Measurements from ENCODE around the gene TSACC. TPM values are rescaled to one million over a fixed set of nuclear protein-coding genes. Genes with fewer than 3 reads are reported as not detected.

Gene TSACC
- total and polyA plus RNA-seq, 2 of the 8 experiments (the other 6 are each of a cell fraction or from before 2014, with no cell fraction given): 1.0 to 5.0 TPM

DNA sequence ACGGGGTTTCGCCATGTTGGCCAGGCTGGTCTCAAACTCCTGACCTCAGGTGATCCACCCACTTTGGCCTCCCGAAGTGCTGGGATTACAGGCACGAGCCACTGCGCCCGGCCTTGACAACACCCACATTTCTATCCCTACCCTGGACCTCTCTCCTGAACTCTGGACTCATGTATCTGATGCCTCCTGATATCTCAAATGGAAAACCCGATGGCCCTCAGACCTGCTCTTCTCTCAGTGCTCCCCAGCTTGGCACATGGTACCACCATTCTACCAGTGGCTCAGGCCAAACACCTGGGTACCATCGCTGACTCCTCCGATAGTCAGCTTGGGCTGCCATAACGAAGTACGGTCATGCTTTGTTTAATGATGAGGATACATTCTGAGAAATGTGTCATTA is 22.2 kb downstream of the TSACC start:
- no peak overlapping the region for H3K4me2 ChIP-seq (ENCODE audit: insufficient read depth in 1 of 2, low read depth in 2 of 2, low read length in 2 of 2)
- H3K4me3 ChIP-seq (ENCODE audit: extremely low read depth in 1 of 4, insufficient read depth in 2 of 4, low read depth in 3 of 4, low read length in 4 of 4): no peak overlapping the region
- 96% methylated on average over 11 of the region's 11 CpGs; no CpG with 5 or more reads in 1 of the 2 experiments for WGBS, 2 experiments (ENCODE audit: extremely low coverage in 1 of 2, insufficient coverage in 1 of 2, insufficient read length in 1 of 2, insufficient replicate concordance in 2 of 2, low coverage in 1 of 2, low lambda C conversion rate in 2 of 2, missing lambda C conversion rate in 1 of 2)
- no peak for TF ChIP-seq RNF2 (IDR thresholded peaks at IDR 0.05; ENCODE audit: borderline replicate concordance, low read depth, low read length, missing control alignments, poor library complexity, severe bottlenecking)
- no peaks in the 10 kb centered on the region for H4K20me1 ChIP-seq (replicated peaks in 1 of 2; ENCODE audit: control insufficient read depth in 1 of 2, insufficient read depth in 2 of 2, low read length in 2 of 2)
- no peak overlapping the region for H3K27ac ChIP-seq (ENCODE audit: low read depth, low read length)
- H3K56ac ChIP-seq (replicated peaks; ENCODE audit: insufficient read length, low read depth, low read length): no peak overlapping the region
- H2BK20ac ChIP-seq (ENCODE audit: low read length): no peak overlapping the region
- no peak overlapping the region for H4K5ac ChIP-seq (ENCODE audit: insufficient read length, low read depth, low read length)
- H3K79me1 ChIP-seq (ENCODE audit: low read depth, low read length): no peaks in the 10 kb centered on the region
- no peak overlapping the region for H4K8ac ChIP-seq (ENCODE audit: extremely low read depth, insufficient read depth, low read length)
- no peak for FAIRE-seq
- H3K27me3 ChIP-seq (replicated peaks in 1 of 4; ENCODE audit: control insufficient read depth in 3 of 4, extremely low read depth in 1 of 4, insufficient read depth in 3 of 4, low read length in 3 of 4): no peaks in the 10 kb centered on the region; a peak in 1 of 7 replicates
- no peak overlapping the region for H2AK5ac ChIP-seq (ENCODE audit: low read depth, low read length)
- no peaks in the 10 kb centered on the region for H3K79me2 ChIP-seq (ENCODE audit: control insufficient read depth in 1 of 2, insufficient read depth in 2 of 2, low read length in 2 of 2)
- no peak overlapping the region for H3K14ac ChIP-seq (ENCODE audit: insufficient read length)
- no peaks in the 10 kb centered on the region for H3K36me3 ChIP-seq (ENCODE audit: control insufficient read depth in 2 of 4, insufficient read depth in 4 of 4, low read length in 3 of 4)
- H4K91ac ChIP-seq (replicated peaks; ENCODE audit: insufficient read length, low read length): no peak overlapping the region
- ChIA-PET CTCF (ENCODE audit: partially characterized antibody) (interaction anchor here (1.2 to 6.1 kb wide), 13 partner anchors 12 to 265 kb away, joined by 3 to 60 read pairs (median 6); partner anchors contain the start of genes CCT3 and TSACC), POLR2A (ENCODE audit: partially characterized antibody) (interaction anchor here (1.2 to 1.3 kb wide), 2 partner anchors 30 to 85 kb away, joined by 3 read pairs; no protein-coding TSS in a partner anchor)
- H3K23me2 ChIP-seq (ENCODE audit: low read depth, low read length): peaks cover 6% of the 10 kb centered on the region; the same call in 1 of the 2 replicates
- no peaks in the 10 kb centered on the region for H3K9me3 ChIP-seq (ENCODE audit: insufficient read depth in 2 of 2, low read depth in 1 of 2, low read length in 1 of 2)
- no peak overlapping the region for H3K18ac ChIP-seq (ENCODE audit: extremely low read depth, low read length)
- H2BK12ac ChIP-seq (ENCODE audit: low read depth, low read length): no peak overlapping the region
- H3K4ac ChIP-seq (replicated peaks; ENCODE audit: insufficient read length, low read depth, low read length): no peak overlapping the region
- no peak overlapping the region for H3K9ac ChIP-seq (replicated peaks in 1 of 4; ENCODE audit: extremely low read depth in 1 of 4, low read depth in 3 of 4, low read length in 3 of 4)
- H2BK15ac ChIP-seq (ENCODE audit: low read length): no peak overlapping the region
- H2BK120ac ChIP-seq (replicated peaks; ENCODE audit: low read depth, low read length): no peak overlapping the region
- DNase-seq (ENCODE audit: low read depth in 1 of 2, low spot score in 2 of 2): no peak
- no peak overlapping the region for H3K23ac ChIP-seq (ENCODE audit: insufficient read length)
- no peak overlapping the region for H2AFZ ChIP-seq (ENCODE audit: low read length)
- H3K4me1 ChIP-seq (replicated peaks in 1 of 4; ENCODE audit: control insufficient read depth in 3 of 4, insufficient read depth in 4 of 4, low read length in 3 of 4): peaks cover 0 to 4% (median 2%) of the 10 kb centered on the region in 4 experiments; a peak in 3 of 7 replicates
- no peak overlapping the region for H2BK5ac ChIP-seq (ENCODE audit: low read depth, low read length)

Measured in H1 (cell line).